ENCODE measurements around the gene AASDH. TPM values are rescaled to one million over a fixed set of nuclear protein-coding genes. Genes with fewer than 3 reads are reported as not detected.

Gene AASDH
- total and polyA plus RNA-seq, 2 donors (not counting 1 experiment from before 2014, with no cell fraction given): 6.9 to 15.2 TPM

- DNase-seq (no peak), ATAC-seq (ENCODE audit: low read depth) (no peak)
- no peaks in the 10 kb centered on the region for H3K27me3 Mint-ChIP-seq
- no peaks in the 10 kb centered on the region for H3K4me1 Mint-ChIP-seq
- Histone ChIP-seq H2AFZ (ENCODE audit: insufficient read depth, low read depth, low read length, poor library complexity, severe bottlenecking) (no peak overlapping the region), H3K36me3 (replicated peaks in 1 of 2; ENCODE audit: control extremely low read depth in 1 of 2, control insufficient read depth in 1 of 2, extremely low read depth in 1 of 2, insufficient read depth in 2 of 2, low read length in 1 of 2) (peaks cover 2 to 20% of the 10 kb centered on the region in 2 experiments), H3K27me3 (replicated peaks in 1 of 4; ENCODE audit: control extremely low read depth in 1 of 4, control insufficient read depth in 3 of 4, insufficient read depth in 4 of 4, low read length in 3 of 4) (no peaks in the 10 kb centered on the region), H3K79me2 (ENCODE audit: control insufficient read depth, insufficient read depth, low read length) (no peaks in the 10 kb centered on the region), H3K9me3 (ENCODE audit: control extremely low read depth in 1 of 3, control insufficient read depth in 2 of 3, insufficient read depth in 1 of 3, low read length in 2 of 3) (no peaks in the 10 kb centered on the region), H3K4me2 (replicated peaks; ENCODE audit: low read depth, low read length, poor library complexity, severe bottlenecking) (no peak overlapping the region), H3K4me1 (ENCODE audit: control insufficient read depth in 2 of 2, insufficient read depth in 2 of 2, low read length in 2 of 2) (no peaks in the 10 kb centered on the region), H4K20me1 (ENCODE audit: control insufficient read depth, insufficient read depth, low read length, poor library complexity, severe bottlenecking) (no peaks in the 10 kb centered on the region), H3K27ac (ENCODE audit: low read length in 2 of 2) (no peak overlapping the region), H3K9ac (ENCODE audit: low read length) (no peak overlapping the region), H3K4me3 (ENCODE audit: control extremely low read depth in 1 of 5, extremely low read depth in 1 of 5, insufficient read depth in 1 of 5, low read depth in 2 of 5, low read length in 4 of 5) (no peak overlapping the region)
- CTCF ChIA-PET: no interaction called here
- 100% methylated on average over 3 of the region's 6 CpGs for WGBS (ENCODE audit: insufficient coverage)
- H3K4me3 Mint-ChIP-seq: no peak overlapping the region
- TF ChIP-seq CTCF (IDR thresholded peaks at IDR 0.05) (no peak), EZH2 (IDR thresholded peaks at IDR 0.05; ENCODE audit: borderline replicate concordance, insufficient read depth, low read depth, low read length, poor library complexity, severe bottlenecking) (no peak)
- no peak overlapping the region for H3K27ac Mint-ChIP-seq
- H3K9me3 Mint-ChIP-seq (ENCODE audit: insufficient read depth): no peaks in the 10 kb centered on the region
- POLR2A ChIA-PET: interaction anchor here (0.5 to 0.6 kb wide), 2 partner anchors 35 to 432 kb away, joined by 3 to 4 read pairs; partner anchors contain the start of gene PAICS
- intact Hi-C loops (cut with micrococcal nuclease): no loop called here
Observed at GRCh38 chr4:56400560-56400959, 13.3 kb upstream of the AASDH start.

- intact Hi-C loops (cut with micrococcal nuclease): no loop called here
- Histone ChIP-seq H3K27me3 (replicated peaks in 1 of 4; ENCODE audit: control extremely low read depth in 1 of 4, control insufficient read depth in 3 of 4, insufficient read depth in 4 of 4, low read length in 3 of 4) (no peaks in the 10 kb centered on the region), H3K4me1 (ENCODE audit: control insufficient read depth in 2 of 2, insufficient read depth in 2 of 2, low read length in 2 of 2) (peaks cover 10 to 11% of the 10 kb centered on the region in 2 donors), H3K9me3 (ENCODE audit: control extremely low read depth in 1 of 3, control insufficient read depth in 2 of 3, insufficient read depth in 1 of 3, low read length in 2 of 3) (no peaks in the 10 kb centered on the region), H4K20me1 (ENCODE audit: control insufficient read depth, insufficient read depth, low read length, poor library complexity, severe bottlenecking) (no peaks in the 10 kb centered on the region), H3K27ac (ENCODE audit: low read length in 2 of 2) (no peak overlapping the region), H2AFZ (ENCODE audit: insufficient read depth, low read depth, low read length, poor library complexity, severe bottlenecking) (no peak overlapping the region), H3K9ac (ENCODE audit: low read length) (no peak overlapping the region), H3K4me3 (ENCODE audit: control extremely low read depth in 1 of 5, extremely low read depth in 1 of 5, insufficient read depth in 1 of 5, low read depth in 2 of 5, low read length in 4 of 5) (no peak overlapping the region), H3K79me2 (ENCODE audit: control insufficient read depth, insufficient read depth, low read length) (no peaks in the 10 kb centered on the region), H3K4me2 (replicated peaks; ENCODE audit: low read depth, low read length, poor library complexity, severe bottlenecking) (no peak overlapping the region), H3K36me3 (replicated peaks in 1 of 2; ENCODE audit: control extremely low read depth in 1 of 2, control insufficient read depth in 1 of 2, extremely low read depth in 1 of 2, insufficient read depth in 2 of 2, low read length in 1 of 2) (no peaks in the 10 kb centered on the region)
- no peaks in the 10 kb centered on the region for H3K9me3 Mint-ChIP-seq (ENCODE audit: insufficient read depth)
- no peak overlapping the region for H3K4me3 Mint-ChIP-seq
- no peaks in the 10 kb centered on the region for H3K27me3 Mint-ChIP-seq
- no peak overlapping the region for H3K27ac Mint-ChIP-seq
- POLR2A ChIA-PET: no interaction called here
- TF ChIP-seq EZH2 (IDR thresholded peaks at IDR 0.05; ENCODE audit: borderline replicate concordance, insufficient read depth, low read depth, low read length, poor library complexity, severe bottlenecking) (no peak), CTCF (IDR thresholded peaks at IDR 0.05) (no peak)
- WGBS (ENCODE audit: insufficient coverage): no CpG with 5 or more reads among the region's 8 CpGs
- no peak for ATAC-seq (ENCODE audit: low read depth)
- CTCF ChIA-PET: no interaction called here
- no peak for DNase-seq
- H3K4me1 Mint-ChIP-seq: peaks cover 29% of the 10 kb centered on the region
Observed at GRCh38 chr4:56391270-56391669, 4.0 kb upstream of the AASDH start.

All from B cell (primary cell).